Type B pancreatic cell (in vitro differentiated cells): ENCODE results near the gene LHX4. TPM values are rescaled to one million over a fixed set of nuclear protein-coding genes. Genes with fewer than 3 reads are reported as not detected.
"Not testable (repeated sequence)": the region's sequence is repeated elsewhere in the genome, so short reads cannot be mapped to it uniquely, and the experiment has no call there.

ENCODE experiments used
- DNase-seq: peaks from one replicate; pipeline ENCODE4 v3.0.0; 2021; ENCODE audit warnings: mixed read lengths; ENCODE audit not compliant: unreplicated experiment; ENCODE audit errors: extremely low spot score
- H3K27ac Mint-ChIP-seq: 2 replicates; pipeline ENCODE4 v1.8.0; 2021; ENCODE audit warnings: mild to moderate bottlenecking, mixed read lengths
- H3K27me3 Mint-ChIP-seq: 2 replicates; pipeline ENCODE4 v1.8.0; 2021; ENCODE audit warnings: mixed read lengths
- H3K36me3 Mint-ChIP-seq: 2 replicates; pipeline ENCODE4 v1.8.0; 2021; ENCODE audit warnings: mixed read lengths
- H3K4me1 Mint-ChIP-seq: one replicate; pipeline ENCODE4 v1.8.0; 2021; ENCODE audit warnings: mixed read lengths; ENCODE audit not compliant: unreplicated experiment
- H3K4me3 Mint-ChIP-seq: 2 replicates; pipeline ENCODE4 v1.8.0; 2021; ENCODE audit warnings: mild to moderate bottlenecking, mixed read lengths
- H3K9me3 Mint-ChIP-seq: 2 replicates; pipeline ENCODE4 v1.8.0; 2021; ENCODE audit warnings: mixed read lengths
- CTCF ChIP-seq: fragments of 200-600 bp; sonication (generic); conservative IDR thresholded peaks from 2 replicates; pipeline ENCODE4 v1.5.0; 2021; ENCODE audit warnings: antibody characterized with exemption, mild to moderate bottlenecking
- total RNA-seq: library from RNA; stranded (reverse); gene quantifications from 2 replicates; pipeline ENCODE4 v1.2.1, GENCODE V29; 2021; ENCODE audit warnings: low replicate concordance

LHX4 gene
- total RNA-seq, 1 donor from 2014 or later = 0.22 TPM

DNA sequence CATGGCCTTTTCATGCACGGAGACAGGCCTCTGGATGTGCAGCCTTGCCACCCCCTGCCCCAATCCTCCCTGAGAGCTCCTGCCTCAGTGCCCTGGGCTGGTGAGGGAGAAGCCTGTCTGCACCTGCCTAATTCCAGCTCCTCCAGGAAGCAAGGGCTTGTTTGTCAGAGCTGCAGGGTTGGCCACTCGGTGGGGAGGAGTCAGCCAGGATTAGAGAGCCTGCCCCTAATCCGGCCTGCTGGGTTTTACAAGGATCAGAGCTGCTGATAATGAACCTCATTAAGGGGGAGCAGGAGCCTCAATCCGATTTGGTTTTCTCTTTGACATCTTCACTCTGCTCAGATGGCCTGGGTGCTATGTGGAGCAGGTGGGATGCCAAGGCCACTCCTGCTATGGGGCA is 31.9 kb upstream of the LHX4 start:
- no peak overlapping the region for H3K27ac Mint-ChIP-seq

GRCh38 chr1:180198611-180199010 is 31.5 kb upstream of the LHX4 start:
- Mint-ChIP-seq H3K4me1 (no peaks in the 10 kb centered on the region), H3K27me3 (no peaks in the 10 kb centered on the region), H3K9me3 (no peaks in the 10 kb centered on the region), H3K27ac (no peak overlapping the region), H3K36me3 (peaks cover 6% of the 10 kb centered on the region), H3K4me3 (no peak overlapping the region)
- DNase-seq = no peak
- no peak for TF ChIP-seq CTCF

More for the DNA sequence above, 31.9 kb upstream of the LHX4 start:
- no peak for TF ChIP-seq CTCF
- peaks cover 6% of the 10 kb centered on the region for H3K36me3 Mint-ChIP-seq
- H3K9me3 Mint-ChIP-seq = no peaks in the 10 kb centered on the region
- H3K4me1 Mint-ChIP-seq = no peaks in the 10 kb centered on the region
- H3K4me3 Mint-ChIP-seq = no peak overlapping the region
- no peaks in the 10 kb centered on the region for H3K27me3 Mint-ChIP-seq
- no peak for DNase-seq

DNA sequence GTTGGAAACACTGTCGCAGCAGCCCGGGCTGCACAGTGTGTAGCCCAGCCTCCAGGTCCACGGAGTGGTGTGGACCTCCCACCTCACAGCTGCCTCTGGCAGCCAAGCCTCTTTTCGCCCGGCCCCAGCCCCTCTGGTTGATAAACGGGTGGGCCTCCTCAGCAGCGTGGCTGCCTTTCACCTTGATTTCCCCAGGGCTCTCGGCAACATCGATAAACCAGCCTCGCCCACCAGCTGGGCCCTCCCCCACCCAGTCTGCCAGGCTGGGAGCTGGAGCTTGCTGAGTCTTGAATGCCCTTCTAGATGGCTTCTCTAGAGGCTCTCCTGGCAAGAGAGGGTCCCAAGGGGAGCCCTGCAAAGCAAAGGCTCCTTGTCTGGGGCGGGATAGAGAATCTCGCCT is 31.0 kb upstream of the LHX4 start:
- Mint-ChIP-seq H3K36me3 (peaks cover 6% of the 10 kb centered on the region), H3K27me3 (no peaks in the 10 kb centered on the region)

GRCh38 chr1:180201451-180202200 is 28.4 kb upstream of the LHX4 start:
- Mint-ChIP-seq H3K4me1 (no peaks in the 10 kb centered on the region), H3K27me3 (peaks cover under 1% of the 10 kb centered on the region), H3K27ac (no peak overlapping the region), H3K36me3 (no peaks in the 10 kb centered on the region), H3K9me3 (no peaks in the 10 kb centered on the region), H3K4me3 (no peak overlapping the region)
- no peak for DNase-seq
- TF ChIP-seq CTCF = no peak

More for the DNA sequence above, 31.0 kb upstream of the LHX4 start:
- TF ChIP-seq CTCF = no peak
- Mint-ChIP-seq H3K4me1 (no peaks in the 10 kb centered on the region), H3K9me3 (no peaks in the 10 kb centered on the region), H3K4me3 (no peak overlapping the region), H3K27ac (no peak overlapping the region)
- no peak for DNase-seq

GRCh38 chr1:180202588-180202987 is 27.5 kb upstream of the LHX4 start:
- not testable (repeated sequence) for H3K27ac Mint-ChIP-seq, H3K9me3 Mint-ChIP-seq, H3K36me3 Mint-ChIP-seq, DNase-seq, H3K4me3 Mint-ChIP-seq, H3K27me3 Mint-ChIP-seq, H3K4me1 Mint-ChIP-seq

- Mint-ChIP-seq H3K27ac (no peak overlapping the region), H3K36me3 (no peaks in the 10 kb centered on the region), H3K9me3 (no peaks in the 10 kb centered on the region), H3K4me3 (no peak overlapping the region), H3K4me1 (no peaks in the 10 kb centered on the region), H3K27me3 (peaks cover 11% of the 10 kb centered on the region)
- no peak for DNase-seq
- TF ChIP-seq CTCF = no peak
These were observed 25.8 kb upstream of the LHX4 start for GRCh38 chr1:180204231-180204630.
